HG02973 (cell line): ENCODE data around the gene KRT35.

Experiments used
- ATAC-seq: cut with Tn5 transposase; IDR thresholded peaks from one replicate; pipeline ENCODE4 v1.9.1; 2021; ENCODE audit warnings: moderate library complexity; ENCODE audit not compliant: unreplicated experiment

The KRT35 gene

DNA sequence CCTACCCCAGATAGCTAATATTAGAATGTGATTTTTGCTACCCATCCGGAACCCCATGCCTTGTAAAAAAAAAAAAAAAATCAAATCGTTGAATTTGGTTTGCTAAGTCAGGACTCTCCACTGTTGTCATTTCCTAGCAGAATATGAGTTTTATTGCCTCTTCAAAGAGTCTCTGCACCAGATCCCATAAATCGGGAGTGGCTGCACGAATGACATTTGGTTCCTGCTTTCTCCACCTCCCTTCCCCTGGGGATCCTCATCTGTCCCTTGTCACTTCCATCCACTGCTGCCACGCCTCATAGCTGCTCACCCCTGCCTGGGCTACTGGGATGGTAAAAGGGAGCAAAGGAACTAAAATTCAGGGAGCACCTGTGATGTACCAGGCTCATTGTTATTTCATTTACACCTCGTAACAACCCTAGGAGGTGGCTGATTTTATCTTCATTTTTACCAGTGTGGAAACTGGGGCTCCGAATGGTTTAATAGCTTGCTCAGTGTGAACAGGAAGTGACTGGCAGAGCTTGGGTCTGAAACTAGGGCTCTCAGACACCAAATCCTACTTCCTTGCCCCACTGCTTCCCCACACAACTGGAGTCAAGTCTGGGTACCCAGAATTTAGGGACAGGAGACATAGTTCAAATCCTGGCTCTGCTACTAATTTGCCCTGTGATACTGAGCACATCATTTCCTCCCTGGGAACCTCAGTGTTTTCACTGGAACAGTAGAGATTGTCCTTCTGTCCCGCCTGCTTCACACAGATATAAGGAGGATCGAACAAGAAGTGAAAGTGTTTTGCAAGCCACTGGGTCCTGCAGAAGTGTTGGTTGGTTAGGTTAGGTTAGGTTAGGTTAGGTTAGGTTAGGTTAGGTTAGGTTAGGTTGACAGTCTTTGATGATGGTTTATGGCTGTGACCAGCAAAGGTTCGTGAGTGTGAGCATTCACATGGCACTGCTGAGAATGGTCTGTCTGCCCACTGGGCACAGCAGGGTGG lies 9.3 kb upstream of the KRT35 start:
- ATAC-seq, result no peak

DNA sequence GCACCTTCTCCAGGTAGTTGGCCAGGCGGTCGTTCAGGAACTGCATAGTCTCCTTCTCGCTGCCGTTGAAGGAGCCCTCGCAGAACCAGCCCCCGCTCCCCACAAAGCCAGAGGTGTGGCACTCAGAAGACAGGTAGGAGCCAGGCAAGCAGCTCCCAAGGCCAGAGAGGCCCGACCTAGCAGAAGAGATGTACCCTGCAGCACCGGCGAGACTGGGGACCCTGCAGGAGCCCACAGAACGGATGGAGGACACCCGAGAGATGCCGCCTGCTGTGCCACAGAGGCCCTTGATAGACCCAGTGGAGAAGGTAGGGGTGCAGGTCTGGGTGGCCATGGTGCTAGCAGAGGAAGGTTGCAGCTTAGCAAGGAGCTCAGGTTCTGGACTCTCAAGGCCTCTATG lies 8.6 kb upstream of the KRT35 start, which contains the start of gene KRT36:
Gene KRT36, minus strand, starts transcription at position 380 of the 400 bp plus-strand sequence. Its CDS starts 46 bp downstream, at position 334.
- ATAC-seq, result no peak

DNA sequence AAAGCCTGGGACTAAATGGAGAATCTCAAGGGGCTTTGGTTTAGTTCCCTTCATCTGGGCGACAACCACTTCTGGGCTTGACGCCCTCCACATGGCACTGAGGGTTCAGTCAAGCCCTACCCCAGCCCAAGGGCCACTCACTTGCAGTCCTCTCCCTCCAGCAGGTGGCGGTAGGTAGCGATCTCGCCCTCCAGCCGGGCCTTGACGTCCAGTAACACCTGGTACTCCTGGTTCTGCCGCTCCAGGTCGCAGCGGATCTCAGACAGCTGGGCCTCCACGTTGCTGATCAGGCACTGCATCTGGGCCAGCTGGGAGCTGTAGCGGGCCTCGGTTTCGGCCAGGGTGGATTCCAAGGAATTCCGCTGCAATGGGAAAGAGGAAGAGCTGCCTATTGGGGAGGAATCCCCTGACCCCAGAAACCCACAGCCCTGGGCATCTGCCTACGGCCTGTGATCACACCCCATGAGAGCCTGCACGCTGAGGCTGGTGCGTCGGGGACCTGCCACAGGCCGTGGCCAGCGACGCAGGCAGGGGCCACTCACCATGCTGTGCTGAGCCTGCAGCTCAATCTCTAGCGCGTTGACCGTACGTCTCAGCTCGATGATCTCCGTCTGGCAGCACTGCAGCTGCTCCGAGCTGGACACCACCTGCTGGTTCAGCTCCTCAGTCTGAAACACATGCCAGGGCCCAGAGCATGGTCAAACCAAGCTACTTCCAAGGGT lies 6.0 kb upstream of the KRT35 start:
- ATAC-seq, result no peak

DNA sequence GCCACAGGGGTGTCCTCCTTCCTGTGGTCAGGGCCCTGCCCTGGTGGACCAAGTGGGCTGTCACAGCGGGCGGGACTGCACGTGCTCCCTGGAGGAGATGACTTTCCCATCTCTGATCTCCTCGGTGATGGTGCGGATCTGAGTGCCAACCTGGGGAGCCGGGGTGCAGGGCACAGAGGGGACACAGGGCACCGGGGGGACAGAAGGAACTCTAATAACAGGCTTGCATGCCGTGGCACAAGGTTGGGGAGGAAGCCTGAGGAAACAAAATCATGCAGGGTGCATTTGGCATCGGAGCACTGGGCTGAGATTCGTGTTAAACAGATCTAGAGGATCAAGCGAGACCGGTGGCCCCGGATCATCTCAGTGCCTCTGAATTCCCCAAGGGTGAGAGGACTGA lies 5.4 kb upstream of the KRT35 start:
- no peak for ATAC-seq

DNA sequence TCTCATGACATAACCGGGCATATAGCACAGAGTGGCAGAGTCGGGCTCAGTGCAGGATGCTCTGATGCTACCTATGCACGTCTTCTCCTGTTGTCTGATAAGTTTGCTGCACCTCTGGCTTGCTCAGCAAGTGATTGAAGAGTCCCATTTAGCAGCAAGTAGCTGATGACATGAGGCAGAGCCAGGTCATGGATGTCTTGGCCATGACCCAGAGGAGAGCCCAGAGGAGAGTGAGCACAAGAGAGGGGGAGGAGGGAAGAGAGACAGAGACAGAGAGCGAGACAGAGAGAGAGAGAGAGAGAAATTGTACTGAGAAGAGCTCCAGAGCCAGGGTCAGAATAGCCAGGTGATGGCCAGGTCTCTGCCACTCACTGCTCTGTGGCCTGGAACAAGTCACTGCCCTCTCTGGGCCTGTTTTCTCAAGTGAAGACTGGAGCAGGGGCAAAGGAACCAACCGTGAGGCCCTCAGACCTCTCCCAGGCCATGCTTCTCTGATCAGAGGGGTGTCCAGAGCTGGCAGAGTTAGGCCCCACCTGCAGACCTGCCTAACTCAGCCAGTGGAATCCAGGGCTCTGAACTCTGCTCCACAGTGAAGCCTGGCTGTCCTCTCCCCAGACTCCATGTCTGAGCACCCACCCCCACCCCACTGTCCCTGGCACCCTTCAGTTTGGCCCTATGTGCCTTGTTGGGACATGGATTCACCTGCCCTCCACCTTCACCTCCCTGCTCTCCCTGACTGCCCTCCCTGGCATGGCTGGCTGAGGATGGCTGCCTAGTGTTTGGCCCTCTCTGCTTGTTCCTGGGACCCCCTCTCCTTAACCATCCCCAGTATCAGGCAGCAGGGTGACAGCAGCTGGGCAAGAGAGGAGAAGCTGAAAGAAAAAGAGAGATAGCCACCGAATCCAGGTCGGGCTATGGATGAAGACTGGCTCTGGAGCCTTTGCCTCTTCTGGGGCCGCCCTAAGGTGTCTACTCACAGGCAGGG lies 4.3 kb upstream of the KRT35 start:
- ATAC-seq, result no peak

DNA sequence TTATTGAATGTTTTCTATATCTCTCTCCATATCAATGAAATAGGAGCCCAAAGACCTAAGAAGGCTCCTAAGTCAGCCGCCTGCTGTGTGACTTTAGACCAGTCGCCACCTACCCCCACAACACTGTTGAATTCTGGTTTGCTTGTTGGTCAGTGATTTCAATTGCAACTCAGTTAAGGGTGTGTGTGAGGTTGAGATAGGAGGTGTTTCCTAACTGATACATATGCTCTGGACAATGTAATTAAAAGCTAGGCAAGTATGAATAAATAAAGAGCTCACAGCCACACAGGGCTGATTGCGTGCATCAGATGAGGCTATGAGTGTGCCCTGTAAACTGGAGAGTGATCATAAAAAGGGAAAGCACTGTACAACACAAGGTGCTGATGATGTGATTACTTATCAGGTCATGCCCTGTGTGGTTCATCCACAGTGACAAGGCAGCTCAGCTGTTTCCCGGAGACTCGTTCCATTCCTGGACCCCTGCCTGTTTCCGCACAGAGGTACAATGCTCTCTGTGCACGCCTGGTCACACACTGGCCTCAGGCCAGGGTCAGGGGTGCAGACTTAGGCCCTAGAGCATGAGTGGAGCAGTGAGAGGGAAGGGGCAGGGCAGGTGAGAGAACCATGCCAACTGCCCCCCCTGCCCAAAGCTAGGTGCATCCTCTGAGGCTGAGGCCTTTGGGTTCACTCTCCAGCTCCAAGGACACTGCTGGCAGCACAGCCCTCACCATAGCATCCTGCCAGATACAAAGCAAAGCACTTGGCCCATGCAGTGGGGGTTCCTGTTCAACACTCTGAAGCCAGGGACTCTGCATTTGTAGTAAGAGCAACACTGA lies 3.3 kb upstream of the KRT35 start:
- ATAC-seq, result no peak

DNA sequence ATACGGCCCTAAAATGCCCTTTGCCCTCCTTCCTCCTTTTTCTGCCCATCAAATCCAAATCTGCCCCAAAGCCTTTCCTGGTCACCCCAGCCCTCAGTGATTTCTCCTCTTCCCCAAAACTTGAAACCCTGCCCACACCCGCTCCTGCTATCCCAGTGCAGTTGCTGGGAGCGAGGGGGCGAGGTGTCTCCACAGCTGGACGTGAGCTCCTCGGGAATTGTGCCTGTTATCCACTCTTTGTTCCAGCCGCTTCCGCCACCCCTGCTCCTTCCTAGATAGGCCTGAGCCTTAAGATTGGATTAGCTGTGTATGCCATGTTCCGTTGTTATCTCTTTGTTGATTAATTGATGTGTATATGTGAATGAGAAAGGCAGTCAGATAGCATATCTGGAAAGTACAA lies 2.6 kb upstream of the KRT35 start:
- no peak for ATAC-seq

DNA sequence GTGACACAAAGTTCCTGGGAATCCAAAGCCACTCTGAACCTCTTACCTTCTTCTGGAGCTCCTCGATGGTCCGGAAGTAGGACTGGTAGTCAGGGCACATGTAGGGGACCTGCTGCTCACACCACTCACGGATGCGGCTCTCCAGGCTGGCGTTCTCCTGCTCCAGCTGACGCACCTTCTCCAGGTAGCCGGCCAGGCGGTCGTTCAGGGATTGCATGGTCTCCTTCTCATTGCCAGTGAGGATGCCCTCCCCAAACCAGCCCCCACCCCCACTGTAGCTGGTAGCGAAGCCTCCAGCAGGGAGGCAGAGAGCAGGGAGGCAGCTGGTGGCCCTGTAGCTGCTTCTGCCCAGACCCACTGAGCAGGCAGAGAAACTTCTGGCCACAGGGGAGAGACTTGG lies 370 bp downstream of the KRT35 start:
- no peak for ATAC-seq

DNA sequence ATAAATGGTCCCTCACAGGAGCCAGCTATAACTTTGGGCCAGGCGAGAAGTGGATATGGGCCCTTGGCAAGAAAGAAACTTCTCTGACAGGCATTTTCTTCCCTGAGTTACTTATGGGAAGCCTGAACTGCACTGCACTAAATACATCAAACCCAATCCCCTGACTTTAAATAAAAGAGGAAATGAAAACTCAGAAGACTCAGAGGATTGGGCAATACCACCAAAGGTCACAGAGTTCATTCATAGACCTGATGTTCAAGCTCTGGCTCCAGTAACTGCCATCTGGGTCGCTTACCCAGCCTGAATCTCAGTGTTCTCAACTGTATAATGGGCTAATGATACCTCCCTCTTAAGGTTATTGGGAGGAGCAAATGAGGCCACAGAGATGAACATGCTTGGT lies 815 bp downstream of the KRT35 start:
- no peak for ATAC-seq

DNA sequence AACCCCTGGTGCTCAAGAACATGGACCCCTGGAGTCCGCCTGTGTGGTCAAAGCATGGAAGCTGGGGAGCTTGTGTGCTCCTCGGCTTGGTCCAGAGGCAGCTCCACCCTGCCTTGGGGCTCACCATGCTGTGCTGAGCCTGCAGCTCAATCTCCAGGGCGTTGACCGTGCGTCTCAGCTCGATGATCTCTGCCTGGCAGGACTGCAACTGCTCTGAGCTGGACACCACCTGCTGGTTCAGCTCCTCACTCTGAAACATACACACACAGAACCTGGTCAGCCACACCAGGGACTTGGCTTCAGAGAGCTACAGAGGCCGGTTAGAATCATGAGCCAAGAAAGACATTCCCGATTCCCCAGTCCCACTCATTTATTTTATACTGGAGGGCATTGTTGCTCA lies 2.7 kb downstream of the KRT35 start:
- no peak for ATAC-seq

DNA sequence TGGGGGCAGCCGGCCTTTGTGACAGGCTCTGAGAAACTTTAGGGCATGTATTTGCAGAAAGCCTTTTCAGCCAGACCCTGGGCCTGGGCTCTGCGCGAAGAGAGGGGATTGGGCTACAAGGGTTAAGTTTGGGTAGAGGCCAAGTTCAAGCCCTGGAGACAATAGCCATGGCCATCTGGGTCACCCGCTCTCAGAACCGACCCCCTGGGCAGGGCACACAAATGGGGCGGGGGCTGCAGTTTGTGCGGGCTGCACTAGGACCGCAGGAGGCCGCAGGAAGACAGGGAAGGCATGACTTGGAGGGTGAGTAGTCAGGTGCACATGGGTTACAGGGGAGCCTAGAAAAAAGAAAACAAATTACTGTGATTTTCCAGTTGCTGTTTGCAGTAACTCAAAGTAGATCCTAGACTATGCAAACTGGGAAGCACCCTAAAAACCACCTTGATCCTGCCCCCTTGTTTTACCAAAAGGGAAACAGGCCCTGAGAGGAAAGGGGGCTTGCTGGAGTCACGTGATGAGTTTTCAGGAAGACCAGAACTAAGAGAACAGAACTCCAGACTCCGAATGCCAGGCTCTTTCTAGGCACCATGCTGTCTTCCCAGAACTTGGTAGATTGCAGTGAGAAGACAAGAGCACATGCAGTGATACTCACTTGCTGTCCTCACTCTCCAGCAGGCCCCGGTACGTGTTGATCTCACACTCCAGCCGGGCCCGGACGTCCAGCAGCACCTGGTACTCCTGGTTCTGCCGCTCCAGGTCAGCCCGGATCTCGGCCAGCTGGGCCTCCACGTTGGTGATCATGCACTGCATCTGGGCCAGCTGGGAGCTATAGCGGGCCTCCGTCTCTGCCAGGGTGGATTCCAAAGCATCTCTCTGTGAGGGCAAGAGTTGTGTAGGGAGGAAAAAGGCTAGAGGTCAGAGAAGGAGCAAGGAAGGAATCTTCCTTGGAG lies 3.8 kb downstream of the KRT35 start:
- ATAC-seq, result no peak

DNA sequence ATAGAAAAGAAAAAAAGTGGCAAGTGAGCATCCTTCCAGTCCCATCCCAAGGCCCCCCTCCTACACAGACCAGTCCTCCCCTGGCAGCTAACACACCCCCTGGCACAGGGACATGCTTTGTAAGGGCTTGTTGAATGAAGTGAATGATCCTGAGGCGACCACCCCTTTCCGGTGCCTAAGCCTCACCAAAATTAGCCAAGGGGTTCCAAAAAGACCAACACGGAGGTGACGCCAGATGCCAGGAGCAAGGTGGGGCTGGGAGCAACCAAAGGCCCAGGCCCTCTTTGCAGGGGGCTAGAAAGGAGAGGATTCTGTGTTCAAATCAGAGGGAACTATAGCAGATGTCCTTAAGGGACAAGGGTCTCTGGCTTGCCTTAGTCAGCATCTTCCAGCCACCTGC lies 5.5 kb downstream of the KRT35 start:
- no peak for ATAC-seq

DNA sequence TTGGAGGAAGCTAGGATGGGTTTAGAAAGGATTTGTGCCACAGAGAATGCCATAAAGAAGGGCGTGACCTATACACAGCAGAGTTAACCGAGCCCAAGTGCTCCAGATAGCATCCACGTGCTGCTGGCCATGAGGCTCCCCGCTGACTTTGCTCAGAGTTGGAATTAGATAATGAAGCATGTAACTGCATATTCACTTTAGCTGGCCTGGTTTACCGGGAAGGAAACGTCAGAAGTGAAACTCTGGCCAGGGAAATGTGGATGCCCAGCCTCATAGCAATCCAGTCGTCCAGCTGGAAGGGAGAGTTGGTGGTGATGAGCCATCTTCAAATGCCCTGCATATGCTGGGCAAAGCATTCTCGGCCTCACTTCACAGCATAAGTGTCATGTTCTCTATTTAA lies 6.1 kb downstream of the KRT35 start:
- ATAC-seq, result no peak

DNA sequence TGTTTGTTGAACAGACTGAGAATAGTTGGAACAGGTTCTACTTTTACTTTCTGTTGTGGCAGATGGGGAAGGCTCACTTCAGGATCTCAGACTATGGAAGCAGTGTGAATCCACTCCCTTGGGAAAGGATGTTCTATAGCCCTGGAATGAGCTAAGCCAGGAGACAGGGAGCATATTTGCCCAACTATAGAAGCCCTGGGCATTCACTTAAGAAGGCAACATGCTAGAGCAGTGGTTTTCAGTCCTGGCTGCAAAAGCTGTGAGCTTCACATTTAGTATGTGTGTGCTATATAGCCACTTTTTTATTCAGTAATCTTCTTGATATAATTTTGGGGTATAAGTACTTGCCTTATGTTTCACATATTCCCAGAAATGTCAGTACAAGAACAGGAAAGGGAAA lies 12.6 kb downstream of the KRT35 start:
- ATAC-seq, result no peak

DNA sequence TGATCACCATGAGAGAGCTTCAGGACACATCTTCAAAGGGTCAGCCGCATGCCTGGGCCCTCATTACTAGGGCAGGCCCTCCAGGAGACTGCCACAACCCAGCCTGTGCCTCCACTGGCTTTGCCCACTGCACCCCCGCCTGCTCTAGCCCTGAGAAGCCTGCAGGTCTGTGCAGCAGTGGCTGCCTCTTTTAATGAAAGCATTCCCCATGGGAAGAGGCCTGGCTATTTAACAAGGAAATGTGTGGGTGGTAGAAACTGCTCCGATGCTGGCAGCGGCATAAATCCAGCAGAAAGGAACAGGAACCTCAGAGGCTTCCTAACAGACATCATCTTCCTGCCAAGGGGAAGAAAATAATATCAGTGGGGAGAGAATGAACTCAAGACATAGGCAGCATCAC lies 13.4 kb downstream of the KRT35 start:
- ATAC-seq, result no peak

DNA sequence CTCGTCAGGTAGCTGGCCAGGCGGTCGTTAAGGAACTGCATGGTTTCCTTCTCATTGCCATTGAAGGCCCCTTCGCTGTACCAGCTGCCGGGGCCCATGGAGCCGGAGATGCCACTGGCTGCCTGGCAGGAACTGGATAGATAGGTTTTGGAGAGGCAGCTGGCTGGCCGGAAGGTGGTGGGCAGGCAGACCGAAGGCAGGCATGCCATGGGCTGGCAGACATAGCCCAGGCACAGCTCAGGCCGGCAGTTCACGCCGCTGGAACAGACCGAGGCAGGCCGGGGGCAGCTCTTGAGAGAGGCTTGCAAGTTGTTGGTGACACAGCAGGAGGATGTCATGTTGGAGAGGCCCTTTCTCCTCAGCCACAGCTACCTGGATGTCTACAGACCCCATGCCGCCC lies 14.0 kb downstream of the KRT35 start, which contains the start of gene KRT32:
Gene KRT32, minus strand, starts transcription at position 399 of the 400 bp plus-strand sequence. Its CDS starts 61 bp downstream, at position 338.
- no peak for ATAC-seq

DNA sequence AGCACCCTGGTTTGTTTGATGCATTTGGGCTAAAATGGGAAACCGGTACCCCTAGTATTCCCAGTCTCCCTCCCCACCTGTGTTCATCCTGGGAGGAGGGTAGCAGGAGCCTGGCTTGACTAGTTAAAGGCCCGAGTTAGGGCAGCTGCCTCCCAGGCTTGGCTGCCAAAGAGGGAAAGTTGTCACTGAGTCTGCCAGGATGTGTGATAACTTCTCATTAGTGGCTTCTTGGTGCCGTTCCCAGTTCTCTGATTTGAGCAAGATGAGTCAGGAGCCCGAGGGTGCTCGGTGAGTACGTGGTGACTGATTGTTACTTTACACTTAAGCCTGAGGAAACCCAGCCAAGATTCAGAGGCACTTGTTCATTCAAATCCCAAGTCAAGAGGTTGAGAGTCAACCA lies 16.3 kb downstream of the KRT35 start:
- no peak for ATAC-seq

DNA sequence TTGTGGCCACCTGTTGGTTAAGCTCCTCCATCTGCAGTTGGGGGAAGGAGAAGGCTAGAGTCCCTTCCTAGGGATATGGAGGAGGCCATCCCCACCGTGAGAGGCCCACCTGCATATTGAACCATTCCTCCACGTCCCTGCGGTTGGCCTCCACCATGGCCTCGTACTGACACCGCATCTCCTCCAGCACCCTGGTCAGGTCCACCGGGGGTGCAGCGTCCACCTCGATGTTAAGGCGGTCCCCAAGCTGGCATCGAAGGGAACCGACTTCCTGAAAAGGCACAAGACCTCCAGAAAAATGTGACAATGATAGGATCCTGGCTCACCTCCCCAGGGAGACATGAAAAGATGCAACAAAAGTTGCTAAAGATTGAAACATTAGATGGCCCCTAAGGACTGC lies 16.8 kb downstream of the KRT35 start:
- no peak for ATAC-seq

DNA sequence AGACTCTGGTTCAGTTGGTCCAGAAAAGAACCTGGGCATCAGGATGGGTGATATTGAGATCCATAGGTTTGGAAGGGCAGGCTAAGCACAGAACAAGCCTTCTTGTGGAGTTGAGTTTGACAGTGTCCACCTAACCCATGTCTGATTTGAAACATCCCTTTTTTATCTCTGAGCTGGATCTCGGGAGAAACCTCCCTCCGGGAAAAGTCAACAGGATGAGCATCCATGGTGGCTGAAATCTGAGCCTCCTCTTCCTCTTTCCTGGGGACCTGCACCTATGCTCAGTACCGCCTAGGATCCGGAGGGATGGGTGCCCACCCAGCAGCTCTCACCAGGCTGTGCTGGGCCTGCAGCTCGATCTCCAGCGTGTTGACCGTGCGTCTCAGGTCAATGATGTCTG lies 17.2 kb downstream of the KRT35 start:
- ATAC-seq, result no peak
